A549 (cell line): ENCODE data around the gene ZNF536.

ENCODE experiments used
- HDAC2 ChIP-seq: fragments of 200-600 bp; sonication (generic); IDR thresholded peaks from 2 replicates; pipeline ENCODE4 v1.6.1; 2016
- TF ChIP-seq, protein P1 (sequence below): fragments of >200 bp; sonication (Bioruptor Twin); formaldehyde crosslinking; IDR thresholded peaks from 3 replicates; pipeline ENCODE4 v1.5.1; 2016

DNA sequence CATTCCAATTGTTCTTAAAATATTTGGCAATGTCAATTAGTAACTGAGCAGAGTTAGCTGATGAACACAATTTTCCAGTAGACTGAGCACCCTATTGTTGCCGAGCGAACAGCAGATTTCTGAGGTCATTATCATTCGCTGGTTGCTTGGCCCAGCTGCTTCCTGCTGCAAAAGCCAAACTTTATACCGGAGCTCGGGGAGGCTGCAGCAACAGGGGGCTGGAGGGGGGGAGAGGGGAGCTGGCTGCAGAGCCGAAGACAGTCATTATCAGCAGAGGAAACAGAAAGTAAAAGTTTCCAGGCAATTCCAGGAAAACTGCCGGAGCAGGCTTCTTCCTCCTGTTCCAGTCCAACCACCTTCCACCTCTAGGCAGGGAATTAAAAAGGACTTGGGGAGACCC is 77.9 kb downstream of the ZNF536 start:
- TF ChIP-seq, protein P1, sequence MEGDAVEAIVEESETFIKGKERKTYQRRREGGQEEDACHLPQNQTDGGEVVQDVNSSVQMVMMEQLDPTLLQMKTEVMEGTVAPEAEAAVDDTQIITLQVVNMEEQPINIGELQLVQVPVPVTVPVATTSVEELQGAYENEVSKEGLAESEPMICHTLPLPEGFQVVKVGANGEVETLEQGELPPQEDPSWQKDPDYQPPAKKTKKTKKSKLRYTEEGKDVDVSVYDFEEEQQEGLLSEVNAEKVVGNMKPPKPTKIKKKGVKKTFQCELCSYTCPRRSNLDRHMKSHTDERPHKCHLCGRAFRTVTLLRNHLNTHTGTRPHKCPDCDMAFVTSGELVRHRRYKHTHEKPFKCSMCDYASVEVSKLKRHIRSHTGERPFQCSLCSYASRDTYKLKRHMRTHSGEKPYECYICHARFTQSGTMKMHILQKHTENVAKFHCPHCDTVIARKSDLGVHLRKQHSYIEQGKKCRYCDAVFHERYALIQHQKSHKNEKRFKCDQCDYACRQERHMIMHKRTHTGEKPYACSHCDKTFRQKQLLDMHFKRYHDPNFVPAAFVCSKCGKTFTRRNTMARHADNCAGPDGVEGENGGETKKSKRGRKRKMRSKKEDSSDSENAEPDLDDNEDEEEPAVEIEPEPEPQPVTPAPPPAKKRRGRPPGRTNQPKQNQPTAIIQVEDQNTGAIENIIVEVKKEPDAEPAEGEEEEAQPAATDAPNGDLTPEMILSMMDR = no peak
- no peak for TF ChIP-seq HDAC2
